ENCODE data around the gene KDSR.

Gene KDSR

GRCh38 chr18:63356272-63356896 is 10.6 kb downstream of the KDSR start:
- no peak for TF ChIP-seq FOXP2 (optimal IDR thresholded peaks at IDR 0.05; ENCODE audit: borderline replicate concordance, extremely low read depth, extremely low read length, insufficient read depth)
- TF ChIP-seq TAF1 (IDR thresholded peaks at IDR 0.05; ENCODE audit: borderline replicate concordance, insufficient read depth, low read length): no peak
- TF ChIP-seq REST (IDR thresholded peaks at IDR 0.05; ENCODE audit: insufficient read depth in 1 of 2, low read depth in 2 of 2, low read length in 2 of 2): no peak
- TF ChIP-seq POLR2AphosphoS5 (IDR thresholded peaks at IDR 0.05; ENCODE audit: low read depth, low read length): no peak
- TF ChIP-seq SIN3A (IDR thresholded peaks at IDR 0.05; ENCODE audit: borderline replicate concordance, insufficient read depth, low read length): no peak

DNA sequence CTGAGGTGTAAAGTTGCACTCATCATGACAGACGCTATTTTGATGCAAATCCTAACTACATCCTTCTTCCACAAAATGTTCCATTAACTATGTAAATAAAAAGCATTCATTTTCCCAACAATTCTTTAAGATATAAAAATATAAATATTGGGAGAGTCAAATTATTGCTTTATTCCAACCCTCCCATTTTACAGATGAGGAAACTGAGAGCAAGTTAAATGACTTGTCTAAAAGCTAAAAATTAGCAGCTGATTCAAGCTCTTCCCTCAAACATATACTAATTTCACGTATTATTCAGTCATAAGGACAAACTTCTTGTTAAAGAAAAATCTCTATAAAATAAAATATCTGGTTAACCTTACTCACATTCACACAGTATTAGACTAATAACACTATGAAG is 16.8 kb downstream of the KDSR start:
- TF ChIP-seq POLR2AphosphoS5 (IDR thresholded peaks at IDR 0.05; ENCODE audit: low read depth, low read length) (no peak), REST (IDR thresholded peaks at IDR 0.05; ENCODE audit: insufficient read depth in 1 of 2, low read depth in 2 of 2, low read length in 2 of 2) (no peak), FOXP2 (optimal IDR thresholded peaks at IDR 0.05; ENCODE audit: borderline replicate concordance, extremely low read depth, extremely low read length, insufficient read depth) (no peak), SIN3A (IDR thresholded peaks at IDR 0.05; ENCODE audit: borderline replicate concordance, insufficient read depth, low read length) (no peak), TAF1 (IDR thresholded peaks at IDR 0.05; ENCODE audit: borderline replicate concordance, insufficient read depth, low read length) (no peak)

DNA sequence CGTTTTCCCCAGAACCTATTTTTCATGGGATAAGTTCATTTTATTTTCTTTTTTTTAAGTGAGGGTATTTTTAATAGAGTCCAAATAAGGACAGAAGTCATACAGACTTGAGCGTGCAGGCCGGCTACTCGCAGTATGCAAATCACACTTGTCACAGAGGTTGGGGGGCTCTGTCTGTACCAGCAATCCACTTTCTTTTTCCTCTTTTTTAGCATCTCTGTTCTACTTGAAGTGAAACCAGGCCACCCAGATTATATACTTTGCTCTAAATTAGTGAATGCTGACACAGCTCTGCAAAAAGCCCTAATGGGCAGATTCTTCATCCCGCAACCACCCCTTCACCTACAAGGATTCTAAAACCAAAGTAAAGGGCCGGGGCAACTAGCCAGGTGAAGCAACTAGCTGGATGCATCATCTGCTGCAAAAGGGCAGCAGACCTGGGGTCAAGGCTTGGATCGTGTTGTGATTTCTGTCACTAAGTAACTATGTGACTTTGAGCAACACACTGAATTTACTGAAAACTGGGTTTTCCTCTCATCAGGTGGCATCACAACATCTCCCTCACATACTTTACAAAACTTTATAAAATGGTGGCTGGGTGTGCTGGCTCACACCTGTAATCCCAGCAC is 18.4 kb downstream of the KDSR start:
- no peak for TF ChIP-seq POLR2AphosphoS5 (IDR thresholded peaks at IDR 0.05; ENCODE audit: low read depth, low read length)
- no peak for TF ChIP-seq SIN3A (IDR thresholded peaks at IDR 0.05; ENCODE audit: borderline replicate concordance, insufficient read depth, low read length)
- no peak for TF ChIP-seq TAF1 (IDR thresholded peaks at IDR 0.05; ENCODE audit: borderline replicate concordance, insufficient read depth, low read length)
- no peak for TF ChIP-seq REST (IDR thresholded peaks at IDR 0.05; ENCODE audit: insufficient read depth in 1 of 2, low read depth in 2 of 2, low read length in 2 of 2)
- no peak for TF ChIP-seq FOXP2 (optimal IDR thresholded peaks at IDR 0.05; ENCODE audit: borderline replicate concordance, extremely low read depth, extremely low read length, insufficient read depth)

- TF ChIP-seq SIN3A (IDR thresholded peaks at IDR 0.05; ENCODE audit: borderline replicate concordance, insufficient read depth, low read length): no peak
- TF ChIP-seq FOXP2 (optimal IDR thresholded peaks at IDR 0.05; ENCODE audit: borderline replicate concordance, extremely low read depth, extremely low read length, insufficient read depth): no peak
- no peak for TF ChIP-seq REST (IDR thresholded peaks at IDR 0.05; ENCODE audit: insufficient read depth in 1 of 2, low read depth in 2 of 2, low read length in 2 of 2)
- TF ChIP-seq POLR2AphosphoS5 (IDR thresholded peaks at IDR 0.05; ENCODE audit: low read depth, low read length): no peak
- no peak for TF ChIP-seq TAF1 (IDR thresholded peaks at IDR 0.05; ENCODE audit: borderline replicate concordance, insufficient read depth, low read length)
Measured at GRCh38 chr18:63346480-63347183, 20.4 kb downstream of the KDSR start.

Measured in PFSK-1 (cell line).